Activated naive CD8-positive, alpha-beta T cell treated with anti-CD3 and anti-CD28 coated beads, Interleukin-2, amount 10 ng/mL, durations not matched to agents 7 days and 5 days (primary cell): Measurements from ENCODE around the gene SCART1. TPM values are rescaled to one million over a fixed set of nuclear protein-coding genes. Genes with fewer than 3 reads are reported as not detected.
A peak's percentile ranks its signal among the peaks of the same experiment; 100 is the strongest.

Experiments used
- ATAC-seq: fragments of 150-1000 bp; cut with Tn5 transposase; one replicate; pipeline ENCODE4 v1.10.0; 2021; ENCODE audit warnings: low read depth, moderate library complexity
- POLR2A ChIA-PET: fragments of 350-600 bp; sonication (Branson Sonifier 250); formaldehyde crosslinking; loops from one replicate; lab custom pipeline; 2021; ENCODE audit warnings: antibody characterized with exemption; lab: Charles Lee
- DNase-seq: peaks from one replicate; pipeline ENCODE4 v3.0.0; 2021
- H3K27ac Mint-ChIP-seq: one replicate; pipeline ENCODE4 v1.8.0; 2022; ENCODE audit warnings: mild to moderate bottlenecking, mixed read lengths
- H3K27me3 Mint-ChIP-seq: one replicate; pipeline ENCODE4 v1.8.0; 2022; ENCODE audit warnings: mild to moderate bottlenecking, moderate library complexity, mixed read lengths
- H3K36me3 Mint-ChIP-seq: one replicate; pipeline ENCODE4 v1.8.0; 2021; ENCODE audit warnings: mild to moderate bottlenecking, mixed read lengths
- H3K4me1 Mint-ChIP-seq: one replicate; pipeline ENCODE4 v1.8.0; 2021; ENCODE audit warnings: mixed read lengths
- H3K4me3 Mint-ChIP-seq: one replicate; pipeline ENCODE4 v1.8.0; 2022; ENCODE audit warnings: mild to moderate bottlenecking, moderate library complexity, mixed read lengths
- H3K9me3 Mint-ChIP-seq: one replicate; pipeline ENCODE4 v1.8.0; 2021; ENCODE audit warnings: mixed read lengths
- total RNA-seq, 2 experiments: library from RNA; stranded (reverse); gene quantifications; one replicate each; pipeline ENCODE4 v1.2.3, GENCODE V29; 2021

Gene SCART1
- total RNA-seq, 2 experiments from 2014 or later, result 5.7 to 6.3 TPM

- Mint-ChIP-seq H3K36me3 (no peaks in the 10 kb centered on the region), H3K27me3 (peaks cover 3% of the 10 kb centered on the region), H3K9me3 (peaks cover 2% of the 10 kb centered on the region), H3K4me3 (no peak overlapping the region), H3K27ac (no peak overlapping the region), H3K4me1 (no peaks in the 10 kb centered on the region)
- POLR2A ChIA-PET, result no interaction called here
- DNase-seq, result no peak
- no peak for ATAC-seq
These were observed 604 bp downstream of the SCART1 start for GRCh38 chr10:133454204-133454893.

DNA sequence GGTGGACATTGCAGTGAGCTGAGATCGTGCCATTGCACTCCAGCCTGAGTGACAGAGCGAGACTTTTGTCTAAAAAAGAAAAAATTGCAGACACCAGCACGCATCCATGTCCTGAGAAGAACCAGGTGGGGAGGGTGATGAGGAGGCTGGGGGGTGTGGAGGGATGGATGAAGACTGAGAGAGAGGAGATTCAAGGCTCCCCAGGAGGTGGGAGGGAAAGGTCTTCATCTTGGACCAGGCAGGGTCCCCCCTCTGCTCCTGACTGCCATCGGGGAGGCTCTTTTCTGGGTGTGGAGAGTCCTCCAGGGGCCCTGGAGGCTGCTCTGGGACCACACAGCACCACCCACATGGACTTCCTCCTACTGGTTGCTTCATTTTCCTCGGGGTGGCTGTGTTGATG, 1.5 kb downstream of the SCART1 start:
- Mint-ChIP-seq H3K36me3 (no peaks in the 10 kb centered on the region), H3K9me3 (no peaks in the 10 kb centered on the region), H3K4me3 (no peak overlapping the region), H3K27me3 (peaks cover 3% of the 10 kb centered on the region), H3K4me1 (no peaks in the 10 kb centered on the region), H3K27ac (no peak overlapping the region)
- ATAC-seq (no peak), DNase-seq (no peak)
- POLR2A ChIA-PET, result no interaction called here

- Mint-ChIP-seq H3K9me3 (no peaks in the 10 kb centered on the region), H3K36me3 (no peaks in the 10 kb centered on the region), H3K4me1 (no peaks in the 10 kb centered on the region), H3K27ac (no peak overlapping the region), H3K27me3 (peaks cover 3% of the 10 kb centered on the region), H3K4me3 (no peak overlapping the region)
- POLR2A ChIA-PET, result no interaction called here
- DNase-seq (no peak), ATAC-seq (no peak)
These were observed 1.9 kb downstream of the SCART1 start for GRCh38 chr10:133455611-133456031.

DNA sequence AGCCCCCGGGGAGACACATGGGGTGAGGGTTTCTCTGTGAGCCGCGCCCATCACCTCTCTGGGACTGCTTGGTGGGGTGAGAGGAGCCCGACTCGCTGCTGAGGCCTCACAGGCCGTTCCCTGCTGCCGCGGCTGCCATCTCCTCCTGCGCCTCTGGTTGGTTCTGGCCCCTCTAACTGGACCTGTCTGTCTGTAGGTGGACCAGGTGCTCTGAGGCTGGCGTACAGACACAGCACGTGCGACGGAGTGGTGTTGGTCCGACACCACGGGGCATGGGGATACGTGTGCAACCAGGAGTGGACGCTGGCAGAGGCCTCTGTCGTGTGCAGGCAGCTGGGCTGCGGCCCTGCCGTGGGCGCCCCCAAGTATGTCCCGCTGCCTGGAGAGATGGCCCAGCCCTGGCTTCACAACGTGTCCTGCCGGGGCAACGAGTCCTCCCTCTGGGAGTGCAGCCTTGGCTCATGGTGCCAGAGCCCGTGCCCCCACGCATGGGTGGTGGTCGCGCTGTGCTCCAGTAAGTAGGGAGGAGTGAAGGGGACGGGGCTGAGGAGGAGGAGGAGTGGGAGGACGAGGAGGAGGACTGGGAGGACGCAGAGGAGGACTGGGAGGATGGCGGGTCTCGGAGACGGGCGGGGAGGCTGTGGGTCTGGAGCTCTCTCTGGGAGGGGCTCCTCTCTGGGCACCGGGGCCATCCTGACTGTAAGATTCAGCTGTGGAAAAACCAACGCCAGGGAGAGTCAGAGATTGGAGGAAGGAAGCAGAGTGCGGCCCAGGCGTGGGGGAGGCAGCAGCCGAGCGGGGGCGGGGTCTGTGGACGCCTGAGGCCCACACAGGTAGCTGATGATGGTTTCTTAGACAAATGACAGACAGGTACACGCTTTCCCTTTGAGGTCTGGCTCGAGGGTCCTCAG, 2.6 kb downstream of the SCART1 start:
- POLR2A ChIA-PET, result no interaction called here
- H3K27ac Mint-ChIP-seq, result no peak overlapping the region

DNA sequence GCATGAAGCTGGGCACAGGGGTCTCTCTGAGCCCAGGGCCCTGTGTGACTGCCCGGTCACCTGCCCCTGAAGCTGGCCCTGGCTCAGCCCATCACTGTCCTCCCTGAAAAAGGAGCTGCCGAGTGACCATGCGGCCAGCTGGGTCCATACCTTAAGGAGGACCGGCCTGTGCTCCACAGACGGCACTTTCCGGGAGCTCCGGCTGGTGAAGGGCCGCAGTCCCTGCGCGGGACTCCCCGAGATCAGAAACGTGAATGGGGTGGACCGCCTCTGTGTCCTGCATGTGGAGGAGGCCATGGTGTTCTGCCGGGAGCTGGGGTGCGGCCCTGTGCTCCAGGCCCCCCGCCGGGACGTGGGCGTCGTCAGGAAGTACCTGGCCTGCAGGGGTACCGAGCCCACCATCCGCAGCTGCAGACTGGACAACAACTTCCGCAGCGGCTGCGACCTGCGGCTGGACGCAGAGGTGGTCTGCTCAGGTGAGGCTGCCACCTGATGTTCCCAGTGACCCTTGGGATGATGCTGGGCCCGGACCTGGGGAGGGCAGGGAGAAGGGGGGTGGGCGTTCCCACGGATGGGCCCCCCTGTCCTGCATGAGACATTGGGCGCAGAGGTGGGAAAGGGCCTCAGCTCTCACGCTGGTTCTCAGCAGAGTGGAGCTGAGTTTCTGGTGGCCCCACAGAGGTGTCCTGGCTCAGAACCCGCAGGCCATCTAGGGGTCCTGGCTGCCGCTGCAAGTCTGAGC, 3.5 kb downstream of the SCART1 start:
- no peaks in the 10 kb centered on the region for H3K27me3 Mint-ChIP-seq
- no peak overlapping the region for H3K4me3 Mint-ChIP-seq
- no peak for ATAC-seq
- POLR2A ChIA-PET, result no interaction called here
- peak; percentile 17 for DNase-seq
- H3K36me3 Mint-ChIP-seq, result no peaks in the 10 kb centered on the region
- no peaks in the 10 kb centered on the region for H3K9me3 Mint-ChIP-seq
- no peak overlapping the region for H3K27ac Mint-ChIP-seq
- H3K4me1 Mint-ChIP-seq, result no peaks in the 10 kb centered on the region

More for the DNA sequence above, 2.6 kb downstream of the SCART1 start:
- ATAC-seq (no peak), DNase-seq (no peak)
- Mint-ChIP-seq H3K36me3 (no peaks in the 10 kb centered on the region), H3K4me1 (no peaks in the 10 kb centered on the region), H3K9me3 (no peaks in the 10 kb centered on the region), H3K4me3 (no peak overlapping the region), H3K27me3 (no peaks in the 10 kb centered on the region)

DNA sequence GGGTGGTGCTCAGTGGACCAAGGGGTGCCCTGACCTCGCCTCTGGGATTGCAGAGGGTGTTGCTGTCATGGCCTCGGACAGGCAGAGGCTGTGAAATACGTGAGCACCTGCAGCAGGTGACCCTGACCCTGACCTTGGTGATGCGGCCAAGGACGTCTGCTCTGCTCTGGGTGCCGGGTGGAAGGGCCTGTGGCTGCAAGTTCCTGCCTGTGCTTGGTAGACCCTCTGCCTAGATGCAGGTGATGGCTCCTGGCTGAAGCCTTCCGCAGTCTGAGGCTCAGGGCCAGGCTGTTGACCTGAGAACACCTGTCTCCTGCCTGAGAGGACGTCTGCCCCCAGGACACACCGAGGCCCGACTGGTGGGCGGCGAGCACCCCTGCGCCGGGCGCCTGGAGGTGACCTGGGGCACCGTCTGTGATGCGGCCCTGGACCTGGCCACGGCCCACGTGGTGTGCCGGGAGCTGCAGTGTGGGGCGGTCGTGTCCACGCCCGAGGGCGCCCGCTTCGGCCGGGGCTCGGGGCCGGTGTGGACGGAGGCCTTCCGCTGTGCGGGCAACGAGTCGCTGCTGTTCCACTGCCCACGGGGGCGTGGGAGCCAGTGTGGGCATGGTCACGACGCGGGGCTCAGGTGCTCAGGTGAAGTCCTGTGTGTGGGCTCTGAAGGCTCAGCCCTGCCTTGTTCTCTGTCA, 4.4 kb downstream of the SCART1 start:
- Mint-ChIP-seq H3K4me1 (no peaks in the 10 kb centered on the region), H3K36me3 (no peaks in the 10 kb centered on the region), H3K4me3 (no peak overlapping the region), H3K9me3 (no peaks in the 10 kb centered on the region), H3K27me3 (no peaks in the 10 kb centered on the region), H3K27ac (no peak overlapping the region)
- DNase-seq (peak; percentile 25), ATAC-seq (no peak)
- POLR2A ChIA-PET, result no interaction called here

DNA sequence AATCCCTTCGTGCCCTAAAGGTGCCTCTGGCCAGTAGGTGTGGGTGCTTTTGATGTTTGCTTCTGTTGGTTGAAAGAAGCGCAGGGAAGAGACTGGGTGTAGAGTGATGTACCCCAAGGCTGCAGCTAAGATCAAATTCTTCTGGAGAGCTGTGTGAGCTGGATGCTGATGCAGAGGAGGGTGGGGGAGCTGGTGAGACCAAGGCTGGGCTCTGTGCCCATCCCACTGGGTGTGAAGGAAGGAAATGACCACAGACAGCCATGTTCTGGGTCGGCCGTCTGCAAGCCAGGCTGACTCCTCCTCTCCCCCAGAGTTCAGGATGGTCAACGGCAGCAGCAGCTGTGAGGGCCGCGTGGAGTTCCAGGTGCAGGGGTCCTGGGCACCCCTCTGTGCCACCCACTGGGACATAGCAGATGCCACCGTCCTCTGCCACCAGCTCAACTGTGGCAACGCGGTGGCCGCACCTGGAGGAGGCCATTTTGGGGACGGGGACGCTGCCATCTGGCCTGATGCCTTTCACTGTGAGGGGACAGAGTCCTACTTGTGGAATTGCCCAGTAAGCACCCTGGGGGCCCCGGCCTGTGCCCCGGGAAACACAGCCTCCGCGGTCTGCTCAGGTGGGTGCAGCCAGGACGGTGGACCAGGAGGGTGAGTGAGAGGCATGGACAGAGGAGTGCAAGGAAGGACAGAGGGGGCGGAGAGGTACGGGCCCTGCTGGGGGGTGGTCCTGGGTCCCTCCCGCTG, 5.1 kb downstream of the SCART1 start:
- H3K36me3 Mint-ChIP-seq, result no peaks in the 10 kb centered on the region
- H3K27me3 Mint-ChIP-seq, result no peaks in the 10 kb centered on the region
- no peaks in the 10 kb centered on the region for H3K4me1 Mint-ChIP-seq
- ATAC-seq, result no peak
- no peaks in the 10 kb centered on the region for H3K9me3 Mint-ChIP-seq
- POLR2A ChIA-PET, result no interaction called here
- H3K27ac Mint-ChIP-seq, result no peak overlapping the region
- H3K4me3 Mint-ChIP-seq, result no peak overlapping the region
- DNase-seq, result peak; percentile 17

- ATAC-seq (no peak), DNase-seq (peak; percentile 23)
- H3K27me3 Mint-ChIP-seq, result no peaks in the 10 kb centered on the region
- H3K27ac Mint-ChIP-seq, result no peak overlapping the region
- no peak overlapping the region for H3K4me3 Mint-ChIP-seq
- no peaks in the 10 kb centered on the region for H3K9me3 Mint-ChIP-seq
- H3K36me3 Mint-ChIP-seq, result no peaks in the 10 kb centered on the region
- POLR2A ChIA-PET, result no interaction called here
- no peaks in the 10 kb centered on the region for H3K4me1 Mint-ChIP-seq
These were observed 5.9 kb downstream of the SCART1 start for GRCh38 chr10:133459454-133460207.

- POLR2A ChIA-PET, result no interaction called here
- DNase-seq, result no peak
- Mint-ChIP-seq H3K27me3 (no peaks in the 10 kb centered on the region), H3K4me3 (no peak overlapping the region), H3K27ac (no peak overlapping the region), H3K36me3 (no peaks in the 10 kb centered on the region), H3K4me1 (no peaks in the 10 kb centered on the region), H3K9me3 (no peaks in the 10 kb centered on the region)
- no peak for ATAC-seq
These were observed 6.5 kb downstream of the SCART1 start for GRCh38 chr10:133460208-133460769.

GRCh38 chr10:133461027-133461426, 7.3 kb downstream of the SCART1 start:
- no peak overlapping the region for H3K4me3 Mint-ChIP-seq
- ATAC-seq, result no peak
- no peaks in the 10 kb centered on the region for H3K27me3 Mint-ChIP-seq
- H3K4me1 Mint-ChIP-seq, result no peaks in the 10 kb centered on the region
- H3K9me3 Mint-ChIP-seq, result no peaks in the 10 kb centered on the region
- DNase-seq, result no peak
- POLR2A ChIA-PET, result no interaction called here
- H3K36me3 Mint-ChIP-seq, result no peaks in the 10 kb centered on the region
- no peak overlapping the region for H3K27ac Mint-ChIP-seq

- no peaks in the 10 kb centered on the region for H3K27me3 Mint-ChIP-seq
- POLR2A ChIA-PET, result no interaction called here
These were observed 8.1 kb downstream of the SCART1 start for GRCh38 chr10:133461841-133462240.

More at GRCh38 chr10:133461841-133462240, 8.1 kb downstream of the SCART1 start:
- H3K27ac Mint-ChIP-seq, result no peak overlapping the region
- no peaks in the 10 kb centered on the region for H3K36me3 Mint-ChIP-seq
- no peaks in the 10 kb centered on the region for H3K9me3 Mint-ChIP-seq
- ATAC-seq, result no peak
- H3K4me3 Mint-ChIP-seq, result no peak overlapping the region
- H3K4me1 Mint-ChIP-seq, result no peaks in the 10 kb centered on the region
- DNase-seq, result no peak
